ENCODE measurements around the gene RIMS4.

GRCh38 chr20:44849703-44850102, 39.4 kb upstream of the RIMS4 start:
- no peak for TF ChIP-seq CTCF (IDR thresholded peaks at IDR 0.05)
- no peak for TF ChIP-seq POLR2A (IDR thresholded peaks at IDR 0.05)

All from ovary (tissue), 3 donors.